ENCODE measurements around the gene C19orf25. TPM values are rescaled to one million over a fixed set of nuclear protein-coding genes. Genes with fewer than 3 reads are reported as not detected.

C19orf25 gene
- total and polyA plus RNA-seq, 10 of the 15 experiments (the other 5 are each of a cell fraction or from before 2014, with no cell fraction given) = 1.2 to 67.0 (median 25.6) TPM

DNA sequence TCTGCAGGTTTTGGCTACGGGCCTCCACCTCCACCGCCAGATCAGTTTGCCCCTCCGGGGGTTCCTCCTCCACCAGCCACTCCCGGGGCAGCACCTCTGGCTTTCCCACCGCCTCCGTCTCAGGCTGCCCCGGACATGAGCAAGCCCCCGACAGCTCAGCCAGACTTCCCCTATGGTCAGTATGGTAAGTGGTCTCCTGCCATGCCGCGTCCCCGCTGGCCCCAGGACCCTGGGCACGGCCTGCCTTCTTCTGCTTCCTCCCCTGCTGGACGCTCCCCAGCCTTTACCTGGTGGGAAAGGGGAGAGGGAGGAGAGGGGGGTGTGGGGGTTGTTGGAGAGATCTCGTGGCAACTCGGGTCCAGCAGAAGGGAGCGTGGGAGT lies 46.5 kb downstream of the C19orf25 start:
- ATAC-seq (no peak), FAIRE-seq (no peak), DNase-seq (ENCODE audit: low read depth, low spot score) (no peak)
- no peak overlapping the region for H2AFZ ChIP-seq (ENCODE audit: control insufficient read depth, low read depth, low read length)
- ChIA-PET SMC1A (ENCODE audit: uncharacterized antibody, unreplicated experiment) (no interaction called here), RAD21 (ENCODE audit: unreplicated experiment) (no interaction called here), CTCF (no interaction called here), POLR2A (no interaction called here)
- no peak overlapping the region for H3K4me3 ChIP-seq
- BruUV-seq (replicated peaks) = no TSS peak
- TF ChIP-seq POLR2A (IDR thresholded peaks at IDR 0.05; ENCODE audit: low read depth, low read length) = 0 out of 2 replicates have a peak, but pooled peaks have one; percentile 2
- no peak for TF ChIP-seq EZH2 (IDR thresholded peaks at IDR 0.05; ENCODE audit: borderline replicate concordance, control insufficient read depth, low read depth, low read length)
- in situ Hi-C loops (cut with MboI) = no loop called here
- H3K36me3 ChIP-seq (ENCODE audit: control insufficient read depth in 2 of 2, insufficient read depth in 2 of 2, low read length in 1 of 2) = peaks cover 12 to 39% of the 10 kb centered on the region in 2 experiments
- H3K9me3 ChIP-seq (replicated peaks; ENCODE audit: control insufficient read depth, insufficient read depth, low read length) = no peaks in the 10 kb centered on the region
- H3K4me2 ChIP-seq (ENCODE audit: control insufficient read depth, insufficient read depth) = no peak overlapping the region
- no peak overlapping the region for H3K9ac ChIP-seq (ENCODE audit: control insufficient read depth, insufficient read depth, low read length)
- 97% methylated on average over 16 of the region's 16 CpGs for WGBS (ENCODE audit: insufficient coverage, insufficient replicate concordance, low lambda C conversion rate, missing lambda C conversion rate)
- H3K79me2 ChIP-seq (ENCODE audit: control insufficient read depth, insufficient read depth, low read length) = no peaks in the 10 kb centered on the region
- no peak overlapping the region for H3K27ac ChIP-seq (ENCODE audit: control insufficient read depth, insufficient read depth)
- no peaks in the 10 kb centered on the region for H4K20me1 ChIP-seq (ENCODE audit: control insufficient read depth, insufficient read depth)
- intact Hi-C loops (cut with micrococcal nuclease; ENCODE audit: unreplicated experiment) = no loop called here
- H3K27me3 ChIP-seq (replicated peaks in 1 of 2; ENCODE audit: control insufficient read depth in 2 of 2, insufficient read depth in 2 of 2, low read length in 1 of 2) = no peaks in the 10 kb centered on the region
- no peaks in the 10 kb centered on the region for H3K4me1 ChIP-seq (ENCODE audit: control insufficient read depth, insufficient read depth, low read length)

DNA sequence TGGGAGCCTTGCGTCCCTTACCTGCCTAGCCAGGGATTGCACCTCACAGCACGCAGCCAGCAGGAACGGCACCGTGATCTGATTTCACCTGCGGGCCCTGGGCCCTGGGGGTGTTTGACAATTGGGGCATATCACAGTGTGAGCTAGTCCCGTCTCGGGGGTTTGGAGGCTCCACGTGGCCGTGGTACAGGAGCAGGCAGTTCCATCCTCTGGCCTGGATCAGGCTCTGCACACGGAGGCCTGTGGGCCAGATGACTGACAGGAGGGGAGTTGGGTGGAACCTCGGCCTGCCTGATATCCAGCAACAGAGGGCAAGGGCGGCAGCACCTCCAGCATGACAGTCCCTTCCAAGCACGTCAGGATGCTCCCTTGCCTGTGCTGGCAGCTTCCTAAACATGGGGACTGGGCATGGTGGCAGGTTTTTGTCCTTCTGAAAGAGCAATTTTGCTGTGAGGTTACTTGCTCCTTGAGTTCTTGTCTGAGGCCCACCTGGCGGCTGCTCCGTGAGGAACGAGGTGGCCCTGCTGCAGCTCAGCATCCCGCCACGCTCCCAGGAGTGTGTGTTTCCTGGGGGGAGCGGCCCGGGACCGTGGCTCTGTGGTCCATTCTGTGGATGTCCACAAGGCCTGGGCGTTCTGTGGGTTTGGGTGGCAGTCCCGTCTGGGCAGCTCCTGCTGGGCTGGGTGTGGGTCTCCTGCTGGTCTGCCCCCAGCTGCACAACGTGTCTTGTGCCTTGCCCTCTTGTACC lies 47.1 kb downstream of the C19orf25 start:
- Histone ChIP-seq H3K9ac (ENCODE audit: control insufficient read depth, insufficient read depth, low read length) (no peak overlapping the region), H2AFZ (ENCODE audit: control insufficient read depth, low read depth, low read length) (no peak overlapping the region), H3K36me3 (ENCODE audit: control insufficient read depth in 2 of 2, insufficient read depth in 2 of 2, low read length in 1 of 2) (peaks cover 13 to 41% of the 10 kb centered on the region in 2 experiments), H3K4me1 (ENCODE audit: control insufficient read depth, insufficient read depth, low read length) (no peaks in the 10 kb centered on the region), H3K27ac (ENCODE audit: control insufficient read depth, insufficient read depth) (no peak overlapping the region), H4K20me1 (ENCODE audit: control insufficient read depth, insufficient read depth) (no peaks in the 10 kb centered on the region), H3K4me2 (ENCODE audit: control insufficient read depth, insufficient read depth) (no peak overlapping the region), H3K27me3 (replicated peaks in 1 of 2; ENCODE audit: control insufficient read depth in 2 of 2, insufficient read depth in 2 of 2, low read length in 1 of 2) (no peaks in the 10 kb centered on the region), H3K9me3 (replicated peaks; ENCODE audit: control insufficient read depth, insufficient read depth, low read length) (no peaks in the 10 kb centered on the region), H3K4me3 (no peak overlapping the region), H3K79me2 (ENCODE audit: control insufficient read depth, insufficient read depth, low read length) (no peaks in the 10 kb centered on the region)
- ChIA-PET CTCF (no interaction called here), RAD21 (ENCODE audit: unreplicated experiment) (no interaction called here), SMC1A (ENCODE audit: uncharacterized antibody, unreplicated experiment) (no interaction called here), POLR2A (no interaction called here)
- no peak for FAIRE-seq
- TF ChIP-seq CHD2 (IDR thresholded peaks at IDR 0.05; ENCODE audit: borderline replicate concordance, low read depth, low read length) (no peak), NFXL1 (IDR thresholded peaks at IDR 0.05; ENCODE audit: borderline replicate concordance) (no peak), POLR2A (IDR thresholded peaks at IDR 0.05; ENCODE audit: low read depth, low read length) (peak; percentile 44; the same call in 1 of the 2 replicates)
- ATAC-seq = no peak
- DNase-seq (ENCODE audit: low read depth, low spot score) = no peak
- no TSS peak for BruUV-seq (replicated peaks)
- intact Hi-C loops (cut with micrococcal nuclease; ENCODE audit: unreplicated experiment) = no loop called here
- in situ Hi-C loops (cut with MboI) = no loop called here
- 91% methylated on average over 24 of the region's 24 CpGs for WGBS (ENCODE audit: insufficient coverage, insufficient replicate concordance, low lambda C conversion rate, missing lambda C conversion rate)

All from GM12878 (cell line).